Right atrium auricular region (tissue), 2 donors: ENCODE results near the gene NIPAL1. TPM values are rescaled to one million over a fixed set of nuclear protein-coding genes. Genes with fewer than 3 reads are reported as not detected.

Experiments used
- DNase-seq: peaks from one replicate; pipeline ENCODE4 v3.0.0-alpha.2; 2019; ENCODE audit warnings: low spot score
- H3K27ac ChIP-seq, 2 donors: fragments of 200-600 bp; sonication (generic); 1 replicate in 1 of 2; 2 replicates in 1 of 2; pipeline ENCODE4 v1.5.1; 2016 to 2019
- H3K27me3 ChIP-seq, 2 donors: fragments of 200-600 bp; sonication (generic); one replicate each; pipeline versions ENCODE4 v1.5.1 to v1.6.0; 2017 to 2019
- H3K36me3 ChIP-seq: fragments of 200-600 bp; sonication (generic); one replicate; pipeline ENCODE4 v1.5.1; 2016
- H3K4me1 ChIP-seq, 2 donors: fragments of 200-600 bp; sonication (generic); one replicate each; pipeline versions ENCODE4 v1.5.1 to v1.6.0; 2017 to 2019
- H3K4me3 ChIP-seq, 2 donors: fragments of 200-600 bp; sonication (generic); 1 replicate in 1 of 2; 2 replicates in 1 of 2; pipeline ENCODE4 v1.5.1; 2017 to 2019; ENCODE audit warnings: mild to moderate bottlenecking in 1 of 2, moderate library complexity in 1 of 2
- H3K9me3 ChIP-seq, 2 donors: fragments of 200-600 bp; sonication (generic); one replicate each; pipeline ENCODE4 v1.5.1; 2019
- CTCF ChIP-seq, 2 donors: fragments of 200-600 bp; sonication (generic); IDR thresholded peaks; one replicate each; pipeline ENCODE4 v1.5.1; 2019; ENCODE audit warnings: antibody characterized with exemption in 2 of 2
- total RNA-seq, 2 donors: library from RNA; depleted of rRNA; stranded (reverse); fragments of >200 nt; gene quantifications; one replicate each; pipeline ENCODE4 v1.1.0, GENCODE V29; 2016

The NIPAL1 gene
- total RNA-seq, 2 donors from 2014 or later, result 0.63 to 1.4 TPM

GRCh38 chr4:48085821-48086589 is 69.4 kb downstream of the NIPAL1 start:
- DNase-seq, result no peak
- TF ChIP-seq CTCF (IDR thresholded peaks at IDR 0.05), result no peak

More at GRCh38 chr4:48085821-48086589, 69.4 kb downstream of the NIPAL1 start:
- Histone ChIP-seq H3K27ac (no peak overlapping the region), H3K4me3 (no peak overlapping the region), H3K4me1 (no peaks in the 10 kb centered on the region), H3K9me3 (no peaks in the 10 kb centered on the region), H3K27me3 (no peaks in the 10 kb centered on the region), H3K36me3 (no peaks in the 10 kb centered on the region)

Other genes starting within 250 kb of the NIPAL1 start
- 100 to 1,000 TPM in 1 of 2 donors, 10 to 100 TPM in 1; 42.3 to 180 TPM for gene CORIN, start 178.7 kb upstream of the NIPAL1 start, total RNA-seq
- gene NFXL1, start 102.2 kb upstream of the NIPAL1 start, total RNA-seq, result 1 to 10 TPM; 6.2 to 8.3 TPM
- gene CNGA1, start 91 bp upstream of the NIPAL1 start, total RNA-seq, result under 1 TPM in 1 of 2 donors, not detected in 1; 0.24 TPM
- gene TXK, start 117.5 kb downstream of the NIPAL1 start, total RNA-seq, result under 1 TPM; 0.35 to 0.44 TPM